Activated CD4-positive, alpha-beta T cell treated with anti-CD3 and anti-CD28 coated beads, Interleukin-10, Interleukin-2, amounts not matched to agents 100 ng/mL and 50 ng/mL, durations not matched to agents 16 hours and 8 hours (primary cell): Measurements from ENCODE around the gene TIMM23B.
A peak's percentile ranks its signal among the peaks of the same experiment; 100 is the strongest.
"Not testable (repeated sequence)": the region's sequence is repeated elsewhere in the genome, so short reads cannot be mapped to it uniquely, and the experiment has no call there.

Source experiments
- DNase-seq: peaks from one replicate; pipeline ENCODE4 v3.0.0-alpha.2; 2020

Gene TIMM23B, protein sequence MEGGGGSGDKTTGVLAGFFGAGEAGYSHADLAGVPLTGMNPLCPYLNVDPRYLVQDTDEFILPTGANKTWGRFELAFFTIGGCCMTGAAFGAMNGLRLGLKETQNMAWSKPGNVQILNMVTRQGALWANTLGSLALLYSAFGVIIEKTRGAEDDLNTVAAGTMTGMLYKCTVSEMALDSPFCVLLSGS

DNA sequence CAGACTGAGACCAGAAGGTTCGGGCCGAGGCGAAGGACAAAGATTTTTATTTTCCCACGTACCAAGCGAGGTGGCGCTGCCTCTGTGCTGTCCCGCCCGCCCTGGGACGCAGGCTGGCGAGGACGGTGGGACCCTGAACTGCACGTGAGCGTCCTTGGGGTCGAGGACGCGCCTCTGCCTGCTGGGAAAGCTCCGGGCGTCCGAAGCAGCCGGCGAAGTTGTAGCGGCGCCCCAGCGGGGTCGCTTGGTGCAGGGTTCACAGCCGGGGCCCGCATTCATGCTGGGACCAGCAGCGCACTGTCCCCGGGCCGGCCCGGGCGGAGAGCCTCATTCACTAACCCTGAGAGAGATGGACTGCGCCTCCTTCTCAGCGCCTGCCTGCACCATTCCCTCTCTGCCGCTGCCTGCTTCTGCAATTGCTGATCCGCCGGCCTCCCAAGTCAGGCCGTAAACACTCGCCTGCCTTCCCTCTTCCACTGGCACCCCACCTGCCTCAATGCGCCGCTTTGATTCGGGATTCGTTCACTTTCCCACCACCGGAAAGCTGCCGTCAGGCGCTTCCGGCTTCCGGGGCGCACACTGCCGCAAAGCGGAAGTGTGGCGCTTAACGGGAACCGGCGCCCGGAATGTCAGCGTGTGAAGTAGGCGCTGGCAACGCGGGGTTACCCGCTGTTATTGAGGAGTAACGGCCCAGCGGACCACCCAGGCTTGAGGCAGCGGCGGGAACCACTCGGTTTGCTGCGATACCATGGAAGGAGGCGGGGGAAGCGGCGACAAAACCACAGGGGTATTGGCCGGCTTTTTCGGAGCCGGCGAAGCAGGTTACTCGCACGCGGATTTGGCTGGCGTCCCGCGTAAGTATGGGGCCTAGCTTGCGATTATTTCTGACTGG lies at the start of gene TIMM23B, which contains the start of gene PARG:
Gene TIMM23B, plus strand, starts transcription at position 607 of the 892 bp plus-strand sequence. Its CDS starts 142 bp downstream, at position 749.
Gene PARG, minus strand, starts transcription at position 581 of the 892 bp plus-strand sequence. Its CDS starts 302 bp downstream, at position 279.
- peak; percentile 89 for DNase-seq

DNA sequence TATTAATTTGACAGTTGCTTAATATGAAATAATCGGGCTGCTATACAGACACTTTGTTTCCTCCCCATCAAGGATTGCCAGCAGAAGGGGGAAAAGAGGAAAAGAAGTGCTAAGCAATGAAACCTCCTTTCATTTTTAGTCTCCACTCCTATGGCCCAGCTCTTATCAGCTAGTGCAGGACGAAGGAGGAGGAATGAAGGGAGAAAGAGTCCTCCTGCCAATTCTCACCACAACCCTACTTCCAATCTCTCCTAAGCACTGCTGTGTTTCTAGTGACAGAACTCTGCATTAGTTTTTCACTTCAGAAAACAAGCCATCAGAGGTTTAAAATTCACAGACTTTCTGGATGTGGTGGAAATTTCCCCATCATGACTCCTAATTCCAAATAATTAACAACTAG lies 41.9 kb upstream of the TIMM23B start:
- DNase-seq = not testable (repeated sequence)

DNA sequence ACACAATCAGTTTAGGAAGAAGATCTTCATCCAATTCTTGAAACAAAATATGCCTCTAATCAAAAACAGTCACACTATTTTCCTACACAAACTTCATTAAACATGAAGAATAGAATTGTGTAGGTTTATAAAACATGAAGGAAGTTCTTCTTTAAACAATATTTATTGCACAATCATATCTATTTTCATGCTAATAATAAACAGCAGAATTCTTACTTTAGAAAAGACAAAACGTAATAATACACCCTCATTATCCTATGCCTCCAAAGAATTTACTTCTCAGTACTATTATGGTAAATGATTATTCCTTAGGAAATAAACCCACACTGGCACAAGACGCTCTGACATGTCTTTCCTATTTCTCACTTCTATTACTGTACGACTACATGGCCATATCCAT lies 41.4 kb upstream of the TIMM23B start:
- DNase-seq = not testable (repeated sequence)

DNA sequence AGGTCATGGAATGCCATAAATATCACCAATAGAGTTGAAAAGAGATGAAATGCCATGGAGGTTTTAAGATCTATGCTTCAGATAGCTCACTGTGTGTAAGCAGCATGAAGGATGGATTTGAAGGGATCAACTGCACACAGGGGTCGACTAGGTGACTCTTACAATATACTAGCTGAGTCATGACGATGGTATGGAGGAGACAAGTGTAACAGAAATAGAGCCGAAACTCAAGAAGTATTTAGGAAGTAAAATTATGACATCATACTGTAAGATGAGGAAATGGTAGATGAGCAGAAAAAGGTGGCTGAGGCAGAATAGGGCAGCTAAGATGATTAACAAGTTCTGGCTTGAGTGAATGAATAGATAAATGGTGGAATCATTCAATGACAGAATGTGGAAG lies 38.0 kb upstream of the TIMM23B start:
- not testable (repeated sequence) for DNase-seq

DNA sequence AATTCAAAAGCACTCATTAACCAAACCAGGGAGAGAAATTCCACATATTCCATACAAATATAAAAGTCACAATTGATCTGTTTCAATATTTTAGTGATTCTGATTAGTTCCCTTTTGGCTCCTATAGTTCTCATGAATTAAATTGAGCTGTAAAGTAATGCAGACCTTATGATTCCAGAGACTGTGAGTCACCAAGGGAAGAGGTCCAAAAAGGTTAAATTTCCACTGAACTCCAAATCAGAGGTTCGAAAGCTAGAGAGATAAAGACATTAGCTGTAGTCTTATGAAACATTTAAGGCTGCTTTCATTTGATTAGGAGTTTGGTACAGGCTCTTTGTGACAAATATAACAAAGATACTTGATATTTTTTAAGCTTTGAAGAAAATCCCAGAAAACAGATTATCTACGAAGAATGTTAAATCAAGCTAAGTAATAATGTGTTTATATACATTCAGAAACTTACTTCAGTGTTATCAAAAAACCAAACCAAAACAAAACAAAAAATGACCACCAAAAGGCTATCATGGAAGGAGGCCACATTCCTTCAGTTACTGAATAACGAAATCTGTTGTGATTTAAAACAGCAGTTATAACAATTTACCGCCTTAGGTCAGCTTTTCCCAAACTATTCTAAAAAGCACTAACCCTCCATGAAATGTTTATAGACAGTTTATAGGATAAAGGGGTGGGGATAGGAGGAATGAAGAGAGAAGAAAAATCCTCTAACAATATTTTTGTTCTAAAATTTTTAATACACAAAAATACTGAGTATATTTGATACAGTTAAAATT lies 33.4 kb upstream of the TIMM23B start:
- not testable (repeated sequence) for DNase-seq

DNA sequence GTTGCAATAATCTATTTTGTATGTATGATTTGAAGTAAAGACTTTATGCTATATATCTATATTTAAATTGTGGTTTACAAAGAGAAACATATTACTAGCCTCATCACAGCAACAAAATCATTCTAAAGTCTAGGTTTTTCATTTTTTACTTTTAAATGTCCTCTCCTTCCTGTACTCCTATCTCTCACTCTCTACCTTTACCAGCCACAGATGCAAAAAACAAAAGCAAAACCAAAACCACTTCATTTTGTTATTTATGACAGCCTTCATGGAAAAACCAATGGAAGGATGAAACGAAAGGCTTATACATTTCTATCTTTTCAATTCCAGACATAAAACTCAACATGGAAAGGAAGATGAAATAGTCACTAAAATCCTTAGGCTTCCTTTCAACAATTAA lies 31.6 kb upstream of the TIMM23B start:
- not testable (repeated sequence) for DNase-seq

DNA sequence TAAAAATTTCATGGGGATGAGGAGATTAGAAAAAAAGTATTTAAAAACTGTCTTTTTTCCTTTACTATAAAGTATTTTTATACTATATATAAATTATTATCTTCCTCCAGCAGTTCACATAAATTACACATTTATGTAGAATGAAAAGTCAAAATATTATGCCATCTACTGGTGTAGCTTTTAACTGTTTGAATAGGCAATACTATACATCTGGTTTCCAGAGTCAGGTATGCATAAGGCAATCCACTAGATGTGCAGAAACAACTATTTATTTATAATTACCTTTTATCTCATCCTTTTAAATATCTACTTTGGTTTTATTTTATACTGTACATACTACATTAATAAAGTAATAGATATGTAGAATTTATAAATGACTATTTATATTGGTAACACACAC lies 25.4 kb upstream of the TIMM23B start:
- DNase-seq = not testable (repeated sequence)

DNA sequence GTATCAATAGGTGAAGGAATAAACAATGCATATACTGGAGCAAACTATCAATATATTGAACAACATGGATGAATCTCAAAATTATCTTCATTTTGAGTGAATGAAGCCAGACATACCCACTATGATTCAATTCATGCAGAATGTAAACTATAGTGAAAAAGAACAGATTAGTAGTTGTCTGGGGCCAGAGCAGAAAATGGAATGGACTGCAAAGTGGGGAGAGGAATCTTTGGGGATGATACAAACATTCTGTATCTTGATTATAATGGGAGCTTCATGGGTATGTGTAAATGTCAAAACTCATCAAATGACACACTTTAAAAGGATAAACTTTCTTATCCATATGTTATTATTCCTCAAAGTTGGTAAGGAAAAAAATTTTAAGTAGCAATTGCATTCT lies 23.9 kb upstream of the TIMM23B start:
- DNase-seq = not testable (repeated sequence)

DNA sequence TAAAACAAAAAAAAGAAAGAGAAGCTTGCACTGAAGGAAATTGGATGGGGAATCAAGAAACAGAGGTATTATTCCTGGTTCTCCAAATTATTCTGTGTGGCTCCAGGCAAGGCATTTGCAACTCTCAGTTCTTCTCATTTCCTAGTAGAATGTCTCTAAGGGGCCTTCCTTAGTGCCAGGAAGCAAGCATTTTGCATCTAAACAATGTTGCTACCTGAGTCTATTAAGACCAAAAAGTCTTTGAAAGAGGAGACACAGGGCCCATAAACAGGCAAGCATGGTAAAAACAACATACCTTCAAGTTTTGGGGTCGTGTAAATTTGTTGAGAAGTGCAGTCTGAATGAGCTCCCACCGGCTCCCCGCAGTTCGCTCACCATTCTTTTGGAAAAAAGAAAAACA lies 19.8 kb upstream of the TIMM23B start:
- DNase-seq = not testable (repeated sequence)

DNA sequence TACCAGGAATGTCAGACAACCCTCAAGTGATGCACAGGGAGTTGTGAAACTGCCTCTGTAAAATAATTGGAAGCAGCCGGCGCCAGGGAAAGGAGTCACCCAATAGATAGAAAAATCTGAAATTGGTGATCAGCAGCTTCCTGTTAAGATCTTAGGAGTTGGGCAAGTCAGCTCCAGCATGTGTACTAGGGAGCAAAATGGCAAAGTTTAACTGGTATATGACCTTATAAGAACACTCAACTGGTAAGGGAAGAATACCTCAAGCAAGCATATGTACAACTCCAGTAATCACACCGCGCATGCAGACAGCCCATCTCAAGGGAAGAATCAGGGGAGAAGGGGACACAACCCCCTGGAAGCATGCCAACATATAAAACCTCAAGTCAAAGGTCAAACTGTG lies 18.3 kb upstream of the TIMM23B start:
- DNase-seq = not testable (repeated sequence)

DNA sequence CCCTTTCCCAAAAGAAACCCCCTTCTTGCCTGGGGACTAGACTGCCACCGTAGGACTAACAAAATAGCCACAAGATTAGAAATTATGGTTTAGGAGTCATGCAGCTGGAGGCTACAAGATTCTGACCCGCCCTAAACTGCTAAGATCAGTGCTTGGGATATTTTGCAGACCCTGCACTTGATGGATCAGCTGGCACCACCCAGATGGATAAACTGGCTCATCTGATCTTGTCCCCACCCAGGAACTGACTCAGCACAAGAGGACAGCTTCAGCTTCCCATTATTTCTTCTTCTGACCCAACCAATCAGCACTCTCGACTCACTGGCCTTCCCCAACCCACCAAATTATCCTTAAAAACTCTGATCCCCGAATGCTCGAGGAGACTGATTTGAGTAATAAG lies 10.6 kb upstream of the TIMM23B start:
- not testable (repeated sequence) for DNase-seq

DNA sequence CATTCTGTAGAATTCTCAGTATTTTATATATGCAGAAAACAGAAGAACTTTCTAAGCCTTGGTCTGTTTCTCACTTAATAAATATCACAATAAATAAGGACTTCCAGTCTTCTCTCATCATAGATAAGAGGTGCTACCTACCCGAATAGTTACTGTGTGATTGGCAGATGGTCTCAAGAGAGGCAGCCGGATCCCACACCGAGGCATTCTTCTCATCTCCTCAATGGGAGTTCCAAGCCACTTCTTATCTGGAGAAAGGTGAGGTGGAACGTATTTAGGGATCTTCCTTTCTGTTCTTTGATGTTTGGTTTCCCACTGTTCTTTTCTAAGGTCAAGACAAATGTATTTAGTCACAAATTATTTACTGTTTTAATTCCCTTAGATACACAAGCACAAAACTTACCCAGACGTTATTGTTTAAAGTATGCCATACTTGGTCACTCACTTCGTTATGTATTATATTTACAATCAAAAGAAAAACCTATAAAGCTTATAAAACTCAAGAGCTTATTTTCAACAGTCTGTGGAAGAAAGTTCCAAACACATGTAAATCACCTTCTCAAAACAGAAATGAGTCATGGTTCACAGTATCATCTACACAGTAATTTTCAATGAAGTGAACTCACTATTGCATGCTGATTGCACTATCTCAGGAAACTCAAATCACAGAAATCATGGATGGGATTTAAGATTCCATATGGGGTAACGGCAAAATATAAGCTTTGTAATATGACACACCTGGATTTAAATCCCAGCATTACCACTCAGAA lies 9.7 kb upstream of the TIMM23B start:
- DNase-seq = not testable (repeated sequence)

DNA sequence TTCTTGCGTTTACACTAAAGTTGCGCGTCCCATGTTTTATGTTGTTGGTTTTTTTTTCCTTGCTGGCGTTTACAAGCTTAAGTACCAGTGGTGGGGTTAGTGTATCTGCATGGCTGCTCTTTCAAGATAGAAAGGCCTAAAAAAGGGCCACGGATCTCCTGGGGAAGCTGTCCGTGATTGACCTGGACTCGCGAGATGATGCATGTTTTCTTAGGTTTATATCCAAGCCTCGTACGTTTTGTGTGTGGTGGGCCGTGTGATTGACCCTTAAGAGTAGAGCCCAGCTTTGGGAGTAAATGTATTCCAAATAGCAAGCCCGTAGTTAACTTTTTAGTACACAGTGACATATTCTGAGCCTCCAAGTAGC lies 469 bp downstream of the TIMM23B start:
- DNase-seq = not testable (repeated sequence)

DNA sequence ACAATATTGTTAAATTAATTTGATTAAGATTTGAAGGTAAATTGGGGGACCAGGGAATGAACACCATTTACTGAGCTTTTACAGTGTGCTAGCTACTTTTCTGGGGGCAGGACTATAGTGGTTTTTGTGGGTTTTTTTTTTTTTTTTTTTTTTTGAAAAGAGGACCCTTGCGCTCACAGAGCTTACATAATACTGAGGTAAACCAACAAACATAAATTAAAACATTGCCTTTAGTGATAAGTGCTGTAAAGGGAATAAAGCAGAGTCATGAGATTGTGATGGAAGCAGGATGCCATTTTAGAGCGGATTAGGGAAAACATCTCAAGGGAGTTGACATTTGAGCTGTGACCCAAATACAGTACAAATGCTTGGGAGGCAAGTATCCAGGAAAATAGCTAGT lies 1.8 kb downstream of the TIMM23B start:
- not testable (repeated sequence) for DNase-seq

DNA sequence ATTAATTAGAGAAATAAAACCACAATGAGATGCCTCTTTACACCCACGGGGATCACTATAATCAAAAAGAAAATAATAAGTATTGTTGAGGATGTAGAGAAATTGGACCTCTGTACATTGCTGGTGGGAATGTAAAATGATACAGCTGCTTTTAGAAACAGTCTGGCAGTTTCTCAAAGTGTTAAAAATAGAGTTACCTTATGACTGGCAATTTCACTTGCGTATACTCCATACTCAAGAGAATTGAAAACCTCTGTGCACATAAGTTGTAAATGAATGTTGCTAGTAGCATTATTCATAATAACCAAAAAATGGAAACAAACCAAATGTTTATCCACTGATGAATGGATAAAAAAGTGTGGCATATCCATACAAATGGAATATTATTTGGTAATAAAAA lies 6.3 kb downstream of the TIMM23B start:
- DNase-seq = not testable (repeated sequence)

DNA sequence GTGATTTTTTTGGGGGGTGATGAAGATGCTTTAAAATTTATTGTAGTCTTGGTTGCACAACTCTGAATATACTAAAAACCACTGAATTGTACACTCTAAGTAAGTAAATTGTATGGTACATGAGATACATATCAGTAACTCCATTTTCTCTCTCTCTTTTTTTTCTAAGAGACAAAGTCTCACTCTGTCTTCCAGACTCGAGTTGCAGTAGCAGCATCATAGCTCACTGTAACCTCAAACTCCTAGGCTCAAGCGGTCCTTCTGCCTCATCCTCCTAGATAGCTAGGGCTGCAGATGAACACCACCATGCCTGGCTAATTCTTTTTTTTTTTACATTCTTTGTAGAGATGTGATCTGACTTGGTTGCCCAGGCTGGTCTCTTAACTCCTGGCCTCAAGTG lies 6.9 kb downstream of the TIMM23B start:
- not testable (repeated sequence) for DNase-seq

DNA sequence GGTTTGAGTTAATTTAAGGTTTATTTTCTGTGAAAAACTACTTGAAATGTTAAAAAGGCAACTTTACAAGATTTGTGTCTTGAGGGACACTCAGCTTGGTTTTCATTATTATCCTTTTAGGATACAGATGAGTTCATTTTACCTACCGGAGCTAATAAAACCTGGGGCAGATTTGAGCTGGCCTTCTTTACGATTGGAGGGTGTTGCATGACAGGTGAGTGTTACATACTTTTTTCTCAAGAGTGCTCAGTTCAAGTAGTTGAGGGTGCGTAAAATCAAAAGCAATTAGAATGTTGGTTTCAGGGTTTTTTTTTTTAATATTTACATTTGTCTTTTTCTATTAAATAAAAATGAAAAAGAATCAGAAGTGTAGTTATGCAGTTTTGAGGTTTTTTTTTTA lies 10.2 kb downstream of the TIMM23B start:
- DNase-seq = not testable (repeated sequence)

DNA sequence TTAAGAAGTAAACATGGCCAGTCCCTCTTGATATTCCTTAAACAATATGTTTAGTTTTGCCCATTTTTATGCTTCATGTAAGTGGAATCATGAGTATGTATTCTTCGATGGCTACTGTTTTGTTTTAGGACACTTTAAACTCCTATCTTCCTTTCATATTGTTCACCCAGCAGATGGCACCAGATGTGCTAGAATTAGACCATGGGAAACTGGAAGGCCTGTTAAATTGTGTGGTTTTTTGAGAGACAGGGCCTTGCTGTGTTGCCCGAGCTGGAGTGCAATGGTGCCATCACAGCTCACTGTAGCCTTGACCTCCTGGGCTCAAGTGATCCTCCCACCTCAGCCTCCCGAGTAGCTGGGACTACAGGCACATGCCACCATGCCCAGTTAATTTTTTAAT lies 11.3 kb downstream of the TIMM23B start:
- not testable (repeated sequence) for DNase-seq

DNA sequence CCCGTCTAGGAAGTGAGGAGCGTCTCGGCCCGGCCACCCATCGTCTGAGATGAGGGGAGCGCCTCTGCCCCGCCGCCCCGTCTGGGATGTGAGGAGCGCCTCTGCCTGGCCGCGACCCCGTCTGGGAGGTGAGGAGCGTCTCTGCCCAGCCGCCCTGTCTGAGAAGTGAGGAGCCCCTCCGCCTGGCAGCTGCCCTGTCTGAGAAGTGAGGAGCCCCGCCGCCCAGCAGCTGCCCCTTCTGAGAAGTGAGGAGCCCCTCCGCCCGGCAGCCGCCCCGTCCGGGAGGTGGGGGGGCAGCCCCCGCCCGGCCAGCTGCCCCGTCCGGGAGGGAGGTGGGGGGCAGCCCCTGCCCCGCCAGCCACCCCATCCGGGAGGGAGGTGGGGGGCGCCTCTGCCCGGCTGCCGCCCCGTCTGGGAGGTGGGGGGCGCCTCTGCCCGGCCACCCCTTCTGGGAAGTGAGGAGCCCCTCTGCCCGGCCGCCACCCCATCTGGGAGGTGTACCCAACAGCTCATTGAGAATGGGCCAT lies 28.5 kb downstream of the TIMM23B start:
- not testable (repeated sequence) for DNase-seq

DNA sequence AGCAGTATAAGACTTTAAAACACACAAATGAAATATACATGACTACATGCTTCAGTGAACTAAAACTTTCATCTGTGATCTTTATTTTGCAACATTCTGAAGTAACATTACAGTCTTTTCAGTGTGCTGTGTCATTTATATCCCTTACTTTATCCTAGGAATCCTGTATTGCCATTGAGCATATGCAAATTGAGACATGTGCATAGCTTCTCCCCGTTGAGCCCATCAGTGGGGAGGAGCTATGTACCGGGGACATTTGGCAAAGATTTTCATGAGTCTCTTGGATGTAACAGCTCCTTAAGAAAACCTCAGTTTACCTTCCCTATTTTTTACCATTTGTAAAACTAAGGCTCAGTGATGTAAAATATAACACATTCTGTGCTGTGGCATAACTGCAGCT lies 29.6 kb downstream of the TIMM23B start:
- DNase-seq = not testable (repeated sequence)

DNA sequence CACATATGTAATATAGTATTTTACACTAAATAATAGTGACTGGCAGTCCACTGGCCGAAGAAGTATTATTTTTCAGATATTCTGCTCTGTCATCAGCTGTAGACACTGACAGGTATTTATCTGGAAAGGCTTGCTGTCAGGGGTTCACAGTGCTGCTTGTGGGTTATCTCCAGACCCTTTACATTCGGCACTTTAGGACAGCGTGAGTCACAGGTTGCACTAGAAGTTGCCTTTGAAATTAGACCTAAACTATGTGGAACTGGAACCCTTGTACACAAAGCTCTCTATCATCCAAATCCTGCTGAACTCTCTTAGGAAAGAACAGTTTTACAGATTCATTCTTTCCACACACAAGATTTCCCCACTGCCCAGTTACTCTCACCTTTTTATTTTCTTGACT lies 30.2 kb downstream of the TIMM23B start:
- not testable (repeated sequence) for DNase-seq

DNA sequence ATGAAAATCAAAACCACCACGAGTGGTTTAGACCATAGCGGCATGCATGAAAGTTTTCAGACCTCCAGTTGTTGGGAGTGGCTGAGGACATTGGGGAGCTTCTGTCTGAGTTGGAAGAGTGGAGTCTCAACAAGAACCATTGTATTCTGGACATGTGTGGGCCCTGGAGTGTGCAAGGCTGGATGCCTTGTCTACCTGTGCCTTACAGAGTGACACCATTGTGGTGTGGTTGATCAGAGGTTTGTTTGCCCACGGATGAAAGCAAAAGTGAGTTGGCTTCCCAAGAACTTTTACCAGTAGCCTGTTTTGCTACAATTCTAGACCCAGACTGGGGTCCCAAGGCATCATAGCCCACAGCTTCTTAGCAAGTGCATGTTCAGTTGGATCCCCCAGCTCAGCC lies 35.9 kb downstream of the TIMM23B start:
- not testable (repeated sequence) for DNase-seq
